PC-9 (cell line): ENCODE measurements around the gene ZNF865. TPM values are rescaled to one million over a fixed set of nuclear protein-coding genes. Genes with fewer than 3 reads are reported as not detected.
"Not testable (repeated sequence)": the region's sequence is repeated elsewhere in the genome, so short reads cannot be mapped to it uniquely, and the experiment has no call there.

ENCODE experiments used
- BruUV-seq: library from RNA; stranded (reverse); fragments of 400-500 nt; replicated peaks from 2 replicates; lab custom pipeline; 2021; lab: Mats Ljungman, UMichigan
- CTCF ChIA-PET: fragments of 300-600 bp; sonication (Branson Sonifier 250); formaldehyde crosslinking; loops from one replicate; lab custom pipeline; 2022; ENCODE audit warnings: antibody characterized with exemption; lab: Charles Lee
- POLR2A ChIA-PET: fragments of 300-600 bp; sonication (Branson Sonifier 250); formaldehyde crosslinking; loops from one replicate; lab custom pipeline; 2022; ENCODE audit warnings: antibody characterized with exemption; ENCODE audit not compliant: unreplicated experiment; lab: Charles Lee
- DNase-seq, 2 experiments: peaks; one replicate each; pipeline versions ENCODE4 v3.0.0 to v3.0.0-alpha.2; 2015 to 2022; ENCODE audit warnings: mixed read lengths in 1 of 2
- H2AFZ ChIP-seq: fragments of 200-600 bp; sonication (generic); 2 replicates; pipeline ENCODE4 v1.8.1; 2017; ENCODE audit warnings: antibody characterized with exemption
- H3F3A ChIP-seq: fragments of 200-600 bp; sonication (generic); 2 replicates; pipeline ENCODE4 v1.8.1; 2017; ENCODE audit warnings: antibody characterized with exemption, mild to moderate bottlenecking, low read depth; ENCODE audit not compliant: insufficient read depth
- H3K27ac ChIP-seq: fragments of 200-600 bp; sonication (generic); 2 replicates; pipeline ENCODE4 v1.6.1; 2016; ENCODE audit warnings: mixed run types
- H3K27me3 ChIP-seq: fragments of 200-600 bp; sonication (generic); 2 replicates; pipeline ENCODE4 v1.6.1; 2016; ENCODE audit warnings: low read depth, mixed run types; ENCODE audit not compliant: insufficient read depth
- H3K36me3 ChIP-seq: fragments of 200-600 bp; sonication (generic); 2 replicates; pipeline ENCODE4 v1.6.1; 2016; ENCODE audit warnings: low read depth, mixed run types
- H3K4me1 ChIP-seq: fragments of 200-600 bp; sonication (generic); replicated peaks from 2 replicates; pipeline ENCODE4 v1.6.1; 2016; ENCODE audit warnings: mixed run types; ENCODE audit not compliant: insufficient read depth
- H3K4me2 ChIP-seq: fragments of 200-600 bp; sonication (generic); 2 replicates; pipeline ENCODE4 v1.6.1; 2017; ENCODE audit warnings: mixed run types
- H3K4me3 ChIP-seq: fragments of 200-600 bp; sonication (generic); 2 replicates; pipeline ENCODE4 v1.6.1; 2016; ENCODE audit warnings: mixed run types
- H3K79me2 ChIP-seq: fragments of 200-600 bp; sonication (generic); 2 replicates; pipeline ENCODE4 v1.6.1; 2017; ENCODE audit warnings: low read depth, mixed run types
- H3K9me2 ChIP-seq: fragments of 200-600 bp; sonication (generic); 2 replicates; pipeline ENCODE4 v1.8.1; 2017; ENCODE audit warnings: mild to moderate bottlenecking; ENCODE audit not compliant: insufficient read depth
- H3K9me3 ChIP-seq: fragments of 200-600 bp; sonication (generic); 2 replicates; pipeline ENCODE4 v1.8.1; 2016; ENCODE audit warnings: low read depth; ENCODE audit not compliant: insufficient read depth
- H4K20me1 ChIP-seq: fragments of 200-600 bp; sonication (generic); 2 replicates; pipeline ENCODE4 v1.8.1; 2017; ENCODE audit not compliant: insufficient read depth
- EZH2 ChIP-seq: fragments of 200-600 bp; sonication (generic); IDR thresholded peaks from 2 replicates; pipeline ENCODE4 v1.8.0; 2017; ENCODE audit warnings: antibody characterized with exemption, low read depth
- intact Hi-C: fragments of 100-400 bp; cut with micrococcal nuclease; formaldehyde crosslinking; loops from one replicate; pipeline ENCODE4 v1.10.0; 2022; ENCODE audit not compliant: unreplicated experiment
- total RNA-seq: library from RNA; stranded (reverse); gene quantifications from 2 replicates; pipeline ENCODE4 v1.2.3, GENCODE V29; 2021
- TF ChIP-seq, protein P1 (sequence below): fragments of 200-600 bp; sonication (generic); conservative IDR thresholded peaks from 2 replicates; pipeline ENCODE4 v1.6.1; 2017; ENCODE audit warnings: mixed run types, antibody characterized with exemption, mild to moderate bottlenecking, moderate library complexity

Gene ZNF865
- total RNA-seq, 1 experiment from 2014 or later: 26.8 TPM

DNA sequence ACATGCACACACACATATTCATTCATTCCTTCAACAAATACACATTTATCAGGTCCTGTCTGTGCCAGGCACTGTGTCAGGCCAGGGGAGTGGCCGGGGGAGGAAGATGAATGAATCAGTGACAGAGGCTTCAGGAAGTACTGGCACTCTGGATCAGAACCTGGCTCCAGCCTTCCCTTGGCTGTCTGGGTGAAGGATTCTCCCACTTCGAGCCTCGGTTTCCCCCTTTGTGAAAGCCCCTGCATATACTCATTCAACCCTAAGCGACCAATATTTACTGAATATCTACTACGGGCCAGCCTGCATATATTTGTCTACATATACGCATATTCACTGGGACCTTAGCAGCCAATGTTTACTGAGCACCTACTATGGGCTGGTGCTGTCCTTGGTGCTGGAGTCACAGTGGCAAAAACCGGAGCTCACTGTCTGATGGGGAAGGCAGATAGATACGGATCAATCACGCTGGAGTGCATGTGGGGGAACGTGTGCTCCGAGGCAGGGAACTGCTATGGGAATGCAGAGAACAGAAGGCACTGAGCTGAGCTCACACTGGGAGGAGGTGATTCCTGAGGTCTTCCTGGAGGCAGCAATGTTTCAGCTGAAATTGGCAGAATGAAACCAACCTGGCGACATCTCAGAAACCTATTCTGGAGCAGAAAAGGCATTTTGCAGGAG lies 24.2 kb upstream of the ZNF865 start:
- Histone ChIP-seq H3K79me2 (peaks cover 18% of the 10 kb centered on the region), H4K20me1 (peaks cover 7% of the 10 kb centered on the region; the same call in 1 of the 2 replicates), H3K9me3 (no peaks in the 10 kb centered on the region), H3K27ac (no peak overlapping the region), H3K9me2 (no peaks in the 10 kb centered on the region), H3K4me2 (peak overlapping the region; percentile 91), H3K36me3 (peaks cover 9% of the 10 kb centered on the region; the same call in 1 of the 2 replicates), H2AFZ (peak overlapping the region; percentile 87), H3F3A (peaks cover 42% of the 10 kb centered on the region; the same call in 1 of the 2 replicates), H3K27me3 (0 out of 2 replicates have a peak, but pooled peaks cover 5% of the 10 kb centered on the region), H3K4me1 (peaks cover 8% of the 10 kb centered on the region), H3K4me3 (peak overlapping the region; percentile 98)
- intact Hi-C loops: no loop called here
- ChIA-PET CTCF (interaction anchor here (0.5 to 0.6 kb wide), 2 partner anchors 32 to 1102 kb away, joined by 7 to 9 read pairs; no protein-coding TSS in a partner anchor), POLR2A (interaction anchor here (0.6 to 1.6 kb wide), 4 partner anchors 18 to 96 kb away, joined by 5 to 8 read pairs (median 6); partner anchors contain the start of genes FIZ1 and NAT14)
- no peak for DNase-seq
- no peak for TF ChIP-seq EZH2
- TF ChIP-seq, protein P1, sequence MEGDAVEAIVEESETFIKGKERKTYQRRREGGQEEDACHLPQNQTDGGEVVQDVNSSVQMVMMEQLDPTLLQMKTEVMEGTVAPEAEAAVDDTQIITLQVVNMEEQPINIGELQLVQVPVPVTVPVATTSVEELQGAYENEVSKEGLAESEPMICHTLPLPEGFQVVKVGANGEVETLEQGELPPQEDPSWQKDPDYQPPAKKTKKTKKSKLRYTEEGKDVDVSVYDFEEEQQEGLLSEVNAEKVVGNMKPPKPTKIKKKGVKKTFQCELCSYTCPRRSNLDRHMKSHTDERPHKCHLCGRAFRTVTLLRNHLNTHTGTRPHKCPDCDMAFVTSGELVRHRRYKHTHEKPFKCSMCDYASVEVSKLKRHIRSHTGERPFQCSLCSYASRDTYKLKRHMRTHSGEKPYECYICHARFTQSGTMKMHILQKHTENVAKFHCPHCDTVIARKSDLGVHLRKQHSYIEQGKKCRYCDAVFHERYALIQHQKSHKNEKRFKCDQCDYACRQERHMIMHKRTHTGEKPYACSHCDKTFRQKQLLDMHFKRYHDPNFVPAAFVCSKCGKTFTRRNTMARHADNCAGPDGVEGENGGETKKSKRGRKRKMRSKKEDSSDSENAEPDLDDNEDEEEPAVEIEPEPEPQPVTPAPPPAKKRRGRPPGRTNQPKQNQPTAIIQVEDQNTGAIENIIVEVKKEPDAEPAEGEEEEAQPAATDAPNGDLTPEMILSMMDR: no peak
- BruUV-seq: TSS peak; percentile 63

DNA sequence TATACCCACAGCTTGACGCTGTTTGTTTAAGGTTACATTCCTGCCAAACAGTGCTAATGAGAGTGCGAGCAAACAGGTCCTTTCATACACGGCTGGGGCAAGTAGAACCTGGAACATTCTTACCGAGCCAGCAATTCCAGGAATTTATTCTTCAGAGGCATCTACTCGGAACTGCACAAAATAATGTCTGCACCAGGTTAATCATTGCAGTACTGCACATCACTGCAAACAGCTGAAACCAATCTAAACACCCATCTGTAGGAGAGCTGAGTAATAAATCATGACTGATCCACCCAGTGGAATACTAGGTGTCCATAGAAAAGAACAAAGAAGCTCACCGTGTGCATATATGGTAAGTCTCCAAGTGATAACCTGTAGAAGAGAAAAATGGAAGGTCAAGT lies 23.6 kb upstream of the ZNF865 start:
- intact Hi-C loops: no loop called here
- no peak overlapping the region for H2AFZ ChIP-seq
- H4K20me1 ChIP-seq: peaks cover 2% of the 10 kb centered on the region; the same call in 1 of the 2 replicates
- no peak overlapping the region for H3K4me3 ChIP-seq
- no TSS peak for BruUV-seq
- H3K4me2 ChIP-seq: no peak overlapping the region
- no peaks in the 10 kb centered on the region for H3K9me2 ChIP-seq
- H3K36me3 ChIP-seq: peaks cover 6% of the 10 kb centered on the region; the same call in 1 of the 2 replicates
- ChIA-PET CTCF (interaction anchor here (0.6 kb wide), 1 partner anchor 33 kb away, joined by 9 read pairs; no protein-coding TSS in a partner anchor), POLR2A (interaction anchor here (0.7 to 1.6 kb wide), 2 partner anchors 17 to 97 kb away, joined by 6 to 8 read pairs; partner anchors contain the start of genes FIZ1 and NAT14)
- peaks cover 18% of the 10 kb centered on the region for H3K79me2 ChIP-seq
- H3K27me3 ChIP-seq: 0 out of 2 replicates have a peak, but pooled peaks cover 5% of the 10 kb centered on the region
- H3F3A ChIP-seq: peaks cover 46% of the 10 kb centered on the region; the same call in 1 of the 2 replicates
- peaks cover 13% of the 10 kb centered on the region for H3K4me1 ChIP-seq
- no peak overlapping the region for H3K27ac ChIP-seq
- H3K9me3 ChIP-seq: no peaks in the 10 kb centered on the region
- no peak for DNase-seq
- TF ChIP-seq, protein P1: no peak
- TF ChIP-seq EZH2: no peak

DNA sequence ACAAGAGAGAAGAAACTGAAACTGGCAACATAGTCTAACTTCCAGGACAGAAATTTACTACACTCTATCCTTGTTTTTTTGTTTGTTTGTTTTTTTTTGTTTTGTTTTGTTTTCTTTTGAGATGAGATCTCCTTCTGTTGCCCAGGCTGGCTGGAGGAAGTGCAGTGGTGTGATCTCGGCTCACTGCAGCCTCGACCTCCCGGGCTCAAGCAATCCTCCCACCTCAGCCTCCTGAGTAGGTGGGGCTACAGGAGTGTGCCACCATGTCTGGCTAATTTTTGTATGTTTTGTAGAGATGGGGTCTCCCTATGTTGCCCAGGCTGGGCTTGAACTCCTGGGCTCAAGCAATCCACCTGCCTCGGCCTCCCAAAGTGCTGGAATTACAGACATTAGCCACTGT lies 23.2 kb upstream of the ZNF865 start:
- H3K79me2 ChIP-seq: peaks cover 18% of the 10 kb centered on the region
- DNase-seq, H3K4me2 ChIP-seq, H3K9me3 ChIP-seq, H3K27ac ChIP-seq, H3K9me2 ChIP-seq, H4K20me1 ChIP-seq, H3K4me3 ChIP-seq, H3K36me3 ChIP-seq, intact Hi-C loops, CTCF ChIA-PET, H3K27me3 ChIP-seq, H2AFZ ChIP-seq, BruUV-seq: not testable (repeated sequence)
- POLR2A ChIA-PET: interaction anchor here (0.7 kb wide), 1 partner anchor 97 kb away, joined by 8 read pairs; the partner anchor contains the start of gene NAT14
- H3F3A ChIP-seq: peaks cover 43% of the 10 kb centered on the region; the same call in 1 of the 2 replicates
- peaks cover 14% of the 10 kb centered on the region for H3K4me1 ChIP-seq

DNA sequence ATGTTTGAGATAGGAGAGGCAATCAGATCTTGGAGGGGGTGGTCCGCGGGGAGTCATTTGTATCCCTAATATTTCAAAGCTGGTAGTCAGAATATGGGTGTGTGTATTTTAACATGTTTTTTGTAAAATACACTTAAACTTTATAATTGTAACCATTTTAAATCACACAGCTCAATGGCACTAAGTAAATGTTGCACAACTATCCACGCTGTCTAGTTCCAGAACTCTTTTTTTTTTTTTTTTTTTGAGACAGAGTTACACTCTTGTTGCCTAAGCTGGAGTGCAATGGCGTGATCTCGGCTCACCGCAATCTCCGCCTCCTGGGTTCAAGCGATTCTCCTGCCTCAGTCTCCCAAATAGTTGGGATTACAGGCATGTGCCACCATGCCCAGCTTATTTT lies 21.6 kb upstream of the ZNF865 start:
- DNase-seq, H3K27ac ChIP-seq, H3K9me3 ChIP-seq, H3K9me2 ChIP-seq, H4K20me1 ChIP-seq, H3K27me3 ChIP-seq, H2AFZ ChIP-seq, H3K36me3 ChIP-seq, BruUV-seq, H3K4me3 ChIP-seq, intact Hi-C loops, POLR2A ChIA-PET, H3K4me2 ChIP-seq: not testable (repeated sequence)
- Histone ChIP-seq H3K4me1 (peaks cover 14% of the 10 kb centered on the region), H3F3A (peaks cover 46% of the 10 kb centered on the region; the same call in 1 of the 2 replicates), H3K79me2 (peaks cover 18% of the 10 kb centered on the region)
- CTCF ChIA-PET: interaction anchor here (0.6 kb wide), 1 partner anchor 47 kb away, joined by 3 read pairs; no protein-coding TSS in a partner anchor
